ENCODE results near the gene TRIM28.

GRCh38 chr19:58555920-58556621, 12.2 kb downstream of the TRIM28 start:
- TF ChIP-seq CTCF (conservative IDR thresholded peaks at IDR 0.05; ENCODE audit: low read depth, low read length) (no peak), EZH2 (IDR thresholded peaks at IDR 0.05; ENCODE audit: borderline replicate concordance, low read depth, low read length, poor library complexity, severe bottlenecking) (no peak)
